SK-N-SH (cell line): ENCODE measurements around the gene SLC39A7. TPM values are rescaled to one million over a fixed set of nuclear protein-coding genes. Genes with fewer than 3 reads are reported as not detected.

Experiments used
- CTCF ChIA-PET: fragments of 300-600, 350-600 bp; formaldehyde crosslinking; extraction: SDS; loops from one replicate; lab custom pipeline; 2021; lab: Yijun Ruan, JAX
- POLR2A ChIA-PET: fragments of 350-600 bp; sonication (Branson Sonifier 250); formaldehyde crosslinking; extraction: SDS; loops from one replicate; lab custom pipeline; 2020; ENCODE audit warnings: antibody characterized with exemption, inconsistent platforms; lab: Yijun Ruan, JAX
- DNase-seq: peaks from one replicate; pipeline ENCODE4 v3.0.0; 2012
- H2AFZ ChIP-seq: fragments of 200-600 bp; sonication (generic); 2 replicates; pipeline ENCODE4 v1.8.1; 2016; ENCODE audit warnings: antibody characterized with exemption, mild to moderate bottlenecking, low read depth
- H3F3A ChIP-seq: fragments of 200-600 bp; sonication (generic); replicated peaks from 2 replicates; pipeline ENCODE3; 2016; ENCODE audit warnings: antibody characterized with exemption, mild to moderate bottlenecking; ENCODE audit not compliant: insufficient read depth
- H3K27ac ChIP-seq, 2 experiments: fragments of 200-500 bp in 1 of 2; fragments of 200-600 bp in 1 of 2; sonication (Bioruptor generic) in 1 of 2; sonication (generic), shearing (Covaris generic) in 1 of 2; 2 replicates each; pipeline versions ENCODE4 v1.5.1 to v1.6.1; 2014 to 2016; ENCODE audit warnings: low read depth in 2 of 2, inconsistent platforms in 1 of 2, low read length in 1 of 2, mild to moderate bottlenecking in 1 of 2, mixed read lengths in 1 of 2
- H3K27me3 ChIP-seq: fragments of 200-600 bp; sonication (generic), shearing (Covaris generic); 2 replicates; pipeline ENCODE4 v1.6.1; 2016; ENCODE audit warnings: mixed run types; ENCODE audit not compliant: insufficient read depth
- H3K36me3 ChIP-seq, 2 experiments: fragments of 200-500 bp in 1 of 2; fragments of 200-600 bp in 1 of 2; sonication (Bioruptor generic) in 1 of 2; sonication (generic) in 1 of 2; replicated peaks in 1 of 2; 2 replicates each; pipeline versions ENCODE3 to v1.5.1; 2014 to 2016; ENCODE audit warnings: low read length in 1 of 2, mild to moderate bottlenecking in 1 of 2; ENCODE audit not compliant: insufficient read depth in 2 of 2, control insufficient read depth in 1 of 2
- H3K4me1 ChIP-seq, 2 experiments: fragments of 200-500 bp in 1 of 2; fragments of 200-600 bp in 1 of 2; sonication (Bioruptor generic) in 1 of 2; sonication (generic), shearing (Covaris generic) in 1 of 2; 2 replicates each; pipeline versions ENCODE4 v1.5.1 to v1.6.1; 2014 to 2016; ENCODE audit warnings: low read depth in 1 of 2, low read length in 1 of 2, mixed run types in 1 of 2; ENCODE audit not compliant: insufficient read depth in 2 of 2, control insufficient read depth in 1 of 2
- H3K4me2 ChIP-seq: fragments of 200-600 bp; sonication (generic), shearing (Covaris generic); 2 replicates; pipeline ENCODE4 v1.6.1; 2017; ENCODE audit warnings: mixed run types
- H3K4me3 ChIP-seq, 2 experiments: fragments of 200-500 bp in 1 of 2; fragments of 200-600 bp in 1 of 2; sonication (Bioruptor generic) in 1 of 2; sonication (generic), shearing (Covaris generic) in 1 of 2; 2 replicates each; pipeline versions ENCODE4 v1.5.1 to v1.8.1; 2014 to 2016; ENCODE audit warnings: low read depth in 2 of 2, inconsistent platforms in 1 of 2, low read length in 1 of 2, mild to moderate bottlenecking in 1 of 2, mixed read lengths in 1 of 2, moderate library complexity in 1 of 2
- H3K79me2 ChIP-seq: fragments of 200-600 bp; sonication (generic); 2 replicates; pipeline ENCODE4 v1.8.1; 2017; ENCODE audit warnings: mild to moderate bottlenecking; ENCODE audit not compliant: insufficient read depth
- H3K9ac ChIP-seq: fragments of 200-600 bp; sonication (generic); 2 replicates; pipeline ENCODE4 v1.6.1; 2017; ENCODE audit warnings: mixed run types
- H3K9me2 ChIP-seq: fragments of 200-600 bp; sonication (generic); 2 replicates; pipeline ENCODE4 v1.6.1; 2017; ENCODE audit warnings: mixed run types
- H3K9me3 ChIP-seq: fragments of 200-600 bp; sonication (generic); 2 replicates; pipeline ENCODE4 v1.6.1; 2017; ENCODE audit warnings: mixed run types, mild to moderate bottlenecking, moderate library complexity
- H4K20me1 ChIP-seq: fragments of 200-600 bp; sonication (generic); 2 replicates; pipeline ENCODE4 v1.6.1; 2017; ENCODE audit warnings: mild to moderate bottlenecking, mixed run types; ENCODE audit not compliant: insufficient read depth
- EZH2phosphoT487 ChIP-seq: fragments of 200-600 bp; sonication (generic); IDR thresholded peaks from 2 replicates; pipeline ENCODE4 v1.6.1; 2017; ENCODE audit warnings: low read depth, mixed run types, mild to moderate bottlenecking, antibody characterized with exemption, moderate library complexity, borderline replicate concordance
- GABPA ChIP-seq: IDR thresholded peaks from 2 replicates; pipeline ENCODE4 v1.4.0; 2012; ENCODE audit warnings: low read depth, mild to moderate bottlenecking
- GATA2 ChIP-seq: sonication (generic); formaldehyde crosslinking; IDR thresholded peaks from 2 replicates; pipeline ENCODE4 v1.5.0; 2020; ENCODE audit warnings: mild to moderate bottlenecking, missing genetic modification reagents
- IRF3 ChIP-seq: fragments of 150-350 bp; IDR thresholded peaks from 2 replicates; pipeline ENCODE4 v1.6.1; 2016; ENCODE audit warnings: mild to moderate bottlenecking, low read depth, low read length
- JUND ChIP-seq: IDR thresholded peaks from 2 replicates; pipeline ENCODE4 v1.4.0; 2012
- MXI1 ChIP-seq: IDR thresholded peaks from 2 replicates; pipeline ENCODE4 v1.6.1; 2012; ENCODE audit warnings: mild to moderate bottlenecking, low read depth, low read length, improper control_type of control experiment
- NFIC ChIP-seq: IDR thresholded peaks from 2 replicates; pipeline ENCODE4 v1.4.0; 2012; ENCODE audit warnings: borderline replicate concordance
- NRF1 ChIP-seq: IDR thresholded peaks from 2 replicates; pipeline ENCODE4 v1.6.1; 2012; ENCODE audit warnings: low read depth, mild to moderate bottlenecking, low read length
- PBX3 ChIP-seq: IDR thresholded peaks from 2 replicates; pipeline ENCODE4; 2012
- RCOR1 ChIP-seq: fragments of 150-350 bp; IDR thresholded peaks from 2 replicates; pipeline ENCODE4 v1.6.1; 2017; ENCODE audit warnings: antibody characterized with exemption, low read length
- REST ChIP-seq: IDR thresholded peaks from 2 replicates; pipeline ENCODE4 v1.6.1; 2012; ENCODE audit warnings: mild to moderate bottlenecking, low read depth, low read length, moderate library complexity
- RXRA ChIP-seq: IDR thresholded peaks from 2 replicates; pipeline ENCODE4 v1.4.0; 2012; ENCODE audit warnings: low read depth, mild to moderate bottlenecking, borderline replicate concordance
- SIN3A ChIP-seq: IDR thresholded peaks from 2 replicates; pipeline ENCODE4 v1.6.1; 2012; ENCODE audit warnings: low read depth, mild to moderate bottlenecking, low read length, moderate library complexity, borderline replicate concordance
- SMC3 ChIP-seq: IDR thresholded peaks from 2 replicates; pipeline ENCODE4 v1.6.1; 2012; ENCODE audit warnings: low read depth, low read length, improper control_type of control experiment
- TAF1 ChIP-seq: IDR thresholded peaks from 2 replicates; pipeline ENCODE4 v1.6.1; 2012; ENCODE audit warnings: low read depth, mild to moderate bottlenecking, low read length, moderate library complexity, borderline replicate concordance
- TEAD4 ChIP-seq: IDR thresholded peaks from 2 replicates; pipeline ENCODE4 v1.4.0; 2012; ENCODE audit warnings: mild to moderate bottlenecking, borderline replicate concordance; ENCODE audit not compliant: insufficient read depth
- USF1 ChIP-seq: IDR thresholded peaks from 2 replicates; pipeline ENCODE4 v1.4.0; 2012; ENCODE audit warnings: low read depth, borderline replicate concordance
- USF2 ChIP-seq: fragments of 150-350 bp; IDR thresholded peaks from 2 replicates; pipeline ENCODE4 v1.6.1; 2017; ENCODE audit warnings: antibody characterized with exemption, low read length, low read depth, borderline replicate concordance
- YY1 ChIP-seq: IDR thresholded peaks from 2 replicates; pipeline ENCODE4 v1.4.0; 2012; ENCODE audit warnings: low read depth, mild to moderate bottlenecking
- ZBTB33 ChIP-seq: IDR thresholded peaks from 2 replicates; pipeline ENCODE4 v1.4.0; 2012; ENCODE audit warnings: low read depth, borderline replicate concordance
- WGBS: methylation state at CpG from one replicate; pipeline ENCODE4 v1.1.6; 2017; ENCODE audit warnings: low lambda C conversion rate; 5-methylcytosine and 5-hydroxymethylcytosine counted together
- polyA plus RNA-seq, 3 experiments: library from polyadenylated mRNA; depleted of rRNA; stranded (reverse); fragments of >200 nt; gene quantifications; 2 replicates each; pipeline ENCODE4 v1.2.3, GENCODE V29; 2012

SLC39A7 gene
- polyA plus RNA-seq, 1 of the 3 experiments (the other 2 are of a cell fraction), result 129 TPM

GRCh38 chr6:33165581-33166258, 34.9 kb upstream of the SLC39A7 start:
- Histone ChIP-seq H3K9ac (no peak overlapping the region), H3K79me2 (no peaks in the 10 kb centered on the region), H3F3A (no peaks in the 10 kb centered on the region), H3K4me2 (no peak overlapping the region), H3K9me2 (no peaks in the 10 kb centered on the region), H3K27ac (no peak overlapping the region), H3K27me3 (no peaks in the 10 kb centered on the region), H2AFZ (no peak overlapping the region), H3K9me3 (no peaks in the 10 kb centered on the region), H3K4me1 (peaks cover 0 to 7% of the 10 kb centered on the region in 2 experiments; a peak in 1 of 4 replicates), H4K20me1 (no peaks in the 10 kb centered on the region), H3K36me3 (no peaks in the 10 kb centered on the region), H3K4me3 (no peak overlapping the region)
- no peak for DNase-seq
- ChIA-PET CTCF (interaction anchor here (0.6 to 1.8 kb wide), 2 partner anchors 83 to 1807 kb away, joined by 3 to 10 read pairs; no protein-coding TSS in a partner anchor), POLR2A (no interaction called here)
- TF ChIP-seq YY1, result no peak
- TF ChIP-seq RXRA, result no peak
- TF ChIP-seq NRF1, result no peak
- no peak for TF ChIP-seq ZBTB33
- TF ChIP-seq GABPA, result no peak
- no peak for TF ChIP-seq EZH2phosphoT487
- TF ChIP-seq GATA2 (CRISPR knock-in tag), result no peak
- TF ChIP-seq NFIC, result no peak
- no peak for TF ChIP-seq MXI1
- TF ChIP-seq REST, result no peak
- TF ChIP-seq TAF1, result no peak
- no peak for TF ChIP-seq TEAD4
- TF ChIP-seq IRF3, result no peak
- TF ChIP-seq SMC3, result no peak
- TF ChIP-seq USF1, result no peak
- TF ChIP-seq PBX3, result no peak
- no peak for TF ChIP-seq USF2
- TF ChIP-seq SIN3A, result no peak
- TF ChIP-seq RCOR1, result no peak
- no peak for TF ChIP-seq JUND
- 70% methylated on average over 7 of the region's 17 CpGs for WGBS
